GM23248 (cell line): ENCODE data around the gene KNOP1. TPM values are rescaled to one million over a fixed set of nuclear protein-coding genes. Genes with fewer than 3 reads are reported as not detected.

ENCODE experiments used
- DNase-seq: peaks from one replicate; pipeline ENCODE4 v3.0.0-alpha.2; 2015
- H2AFZ ChIP-seq: fragments of 200-600 bp; sonication (generic); 2 replicates; pipeline ENCODE4 v1.6.1; 2016; ENCODE audit warnings: antibody characterized with exemption
- H3F3A ChIP-seq: fragments of 200-600 bp; sonication (generic); 2 replicates; pipeline ENCODE4 v1.6.1; 2016; ENCODE audit warnings: mild to moderate bottlenecking, antibody characterized with exemption, mixed run types; ENCODE audit not compliant: insufficient read depth
- H3K27ac ChIP-seq: fragments of 200-600 bp; sonication (generic); 2 replicates; pipeline ENCODE4 v1.5.1; 2016; ENCODE audit warnings: mild to moderate bottlenecking
- H3K27me3 ChIP-seq: fragments of 200-600 bp; sonication (generic); replicated peaks from 2 replicates; pipeline ENCODE4 v1.6.1; 2016; ENCODE audit warnings: mild to moderate bottlenecking; ENCODE audit not compliant: insufficient read depth
- H3K36me3 ChIP-seq: fragments of 200-600 bp; sonication (generic); 2 replicates; pipeline ENCODE4 v1.6.1; 2016; ENCODE audit warnings: low read depth, mild to moderate bottlenecking
- H3K4me1 ChIP-seq: fragments of 200-600 bp; sonication (generic); 2 replicates; pipeline ENCODE4 v1.6.1; 2016; ENCODE audit warnings: mild to moderate bottlenecking; ENCODE audit not compliant: insufficient read depth
- H3K4me2 ChIP-seq: fragments of 200-600 bp; sonication (generic); one replicate; pipeline ENCODE4 v1.6.1; 2016; ENCODE audit warnings: mild to moderate bottlenecking; ENCODE audit not compliant: unreplicated experiment
- H3K4me3 ChIP-seq: fragments of 200-600 bp; sonication (generic); 2 replicates; pipeline ENCODE4 v1.5.1; 2016; ENCODE audit warnings: mild to moderate bottlenecking
- H3K79me2 ChIP-seq: fragments of 200-600 bp; sonication (generic); 2 replicates; pipeline ENCODE4 v1.6.1; 2016; ENCODE audit warnings: mild to moderate bottlenecking; ENCODE audit not compliant: insufficient read depth
- H3K9ac ChIP-seq: fragments of 200-600 bp; sonication (generic); 2 replicates; pipeline ENCODE4 v1.6.1; 2016; ENCODE audit warnings: mild to moderate bottlenecking
- H3K9me2 ChIP-seq: fragments of 200-600 bp; sonication (generic); 2 replicates; pipeline ENCODE4 v1.6.1; 2016; ENCODE audit warnings: mixed run types, mild to moderate bottlenecking, moderate library complexity; ENCODE audit not compliant: insufficient read depth
- H3K9me3 ChIP-seq: fragments of 200-600 bp; sonication (generic); one replicate; pipeline ENCODE4 v1.6.1; 2017; ENCODE audit warnings: low read depth
- H4K20me1 ChIP-seq: fragments of 200-600 bp; sonication (generic); 2 replicates; pipeline ENCODE4 v1.6.0; 2016; ENCODE audit not compliant: insufficient read depth
- EZH2 ChIP-seq: fragments of 200-600 bp; sonication (generic); IDR thresholded peaks from 2 replicates; pipeline ENCODE4 v1.6.1; 2018; ENCODE audit warnings: antibody characterized with exemption, mild to moderate bottlenecking; ENCODE audit not compliant: insufficient read depth, poor library complexity, severe bottlenecking
- EZH2phosphoT487 ChIP-seq: fragments of 200-600 bp; sonication (generic); IDR thresholded peaks from 2 replicates; pipeline ENCODE4 v1.6.1; 2018; ENCODE audit warnings: antibody characterized with exemption, moderate library complexity, mild to moderate bottlenecking, low read depth; ENCODE audit not compliant: insufficient read depth
- WGBS, 2 experiments: methylation state at CpG; one replicate each; pipeline ENCODE4 v1.1.6; 2015 to 2017; ENCODE audit warnings: low lambda C conversion rate in 2 of 2, low coverage in 1 of 2; ENCODE audit errors: missing lambda C conversion rate in 2 of 2; 5-methylcytosine and 5-hydroxymethylcytosine counted together
- in situ Hi-C: fragments of 300-500 bp; cut with MboI; formaldehyde crosslinking; loops from 2 replicates; pipeline ENCODE4 v1.15.0; 2020
- polyA plus RNA-seq: library from polyadenylated mRNA; unstranded; fragments of >200 nt; fragmentation: Nextera tagmentation; extraction: Ambion mirVana; gene quantifications from 2 replicates; pipeline ENCODE4 v1.2.1, GENCODE V29; 2016
- total RNA-seq: library from RNA; depleted of rRNA; stranded (reverse); fragments of >200 nt; shearing (Covaris generic); gene quantifications from 2 replicates; pipeline ENCODE4 v1.2.3, GENCODE V29; 2014; rRNA removed

The KNOP1 gene, protein sequence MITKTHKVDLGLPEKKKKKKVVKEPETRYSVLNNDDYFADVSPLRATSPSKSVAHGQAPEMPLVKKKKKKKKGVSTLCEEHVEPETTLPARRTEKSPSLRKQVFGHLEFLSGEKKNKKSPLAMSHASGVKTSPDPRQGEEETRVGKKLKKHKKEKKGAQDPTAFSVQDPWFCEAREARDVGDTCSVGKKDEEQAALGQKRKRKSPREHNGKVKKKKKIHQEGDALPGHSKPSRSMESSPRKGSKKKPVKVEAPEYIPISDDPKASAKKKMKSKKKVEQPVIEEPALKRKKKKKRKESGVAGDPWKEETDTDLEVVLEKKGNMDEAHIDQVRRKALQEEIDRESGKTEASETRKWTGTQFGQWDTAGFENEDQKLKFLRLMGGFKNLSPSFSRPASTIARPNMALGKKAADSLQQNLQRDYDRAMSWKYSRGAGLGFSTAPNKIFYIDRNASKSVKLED
- 8.0 and 11.8 TPM in 2 replicates for total RNA-seq
- polyA plus RNA-seq, result 14.1 and 15.6 TPM in 2 replicates

DNA sequence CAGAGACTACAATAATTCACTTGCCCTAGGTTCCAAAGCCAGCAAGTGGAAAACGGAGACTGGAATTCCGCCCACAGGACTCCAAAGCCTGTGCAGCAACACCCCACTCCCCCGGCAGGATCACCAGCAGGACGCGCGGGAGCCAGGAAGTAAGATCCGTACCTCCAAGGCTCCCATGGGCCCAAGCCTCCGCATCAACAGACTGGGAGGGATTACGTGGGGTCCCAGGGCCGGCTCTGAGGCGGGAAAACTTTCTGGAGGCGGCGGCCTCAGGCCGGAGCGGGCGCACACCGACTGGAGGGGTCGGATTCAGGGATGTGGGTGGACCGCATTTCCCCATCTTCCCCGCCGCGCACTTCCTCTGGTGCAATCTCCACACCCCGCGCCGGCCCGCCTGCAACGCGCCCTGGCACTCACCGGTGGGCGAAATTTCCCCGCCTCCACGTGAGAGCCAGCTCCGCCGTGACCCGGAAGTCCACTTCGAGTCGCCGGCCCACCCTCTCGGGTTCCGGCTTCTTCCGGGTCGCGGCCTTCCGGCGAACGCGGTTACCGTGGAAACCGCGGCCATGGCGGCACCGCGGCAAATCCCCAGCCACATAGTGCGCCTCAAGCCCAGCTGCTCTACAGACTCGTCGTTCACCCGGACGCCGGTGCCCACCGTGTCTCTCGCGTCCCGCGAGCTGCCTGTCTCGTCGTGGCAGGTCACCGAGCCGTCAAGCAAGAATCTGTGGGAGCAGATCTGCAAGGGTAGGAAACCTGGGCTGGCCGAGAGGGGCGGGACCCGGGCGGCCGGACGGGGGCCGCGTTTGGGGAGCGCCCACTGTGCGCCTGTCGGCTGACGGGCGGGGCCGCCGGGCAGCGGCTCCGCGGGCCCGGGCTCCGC is at the start of gene KNOP1, which contains the start of gene IQCK:
TSS of gene KNOP1 (minus strand) at position 487 of the 883 bp plus-strand sequence. CDS start 3,192 bp downstream, outside the sequence.
TSS of gene IQCK (plus strand) at position 531 of the 883 bp plus-strand sequence. CDS start at position 567, 36 bp downstream.
- DNase-seq, result peak; percentile 97
- peaks cover 64% of the 10 kb centered on the region for H3K79me2 ChIP-seq
- peak within 1 kb of the TSS; percentile 93 for H3K4me3 ChIP-seq
- H4K20me1 ChIP-seq, result no peaks in the 10 kb centered on the region
- no peaks in the 10 kb centered on the region for H3K9me3 ChIP-seq
- peaks cover 8% of the 10 kb centered on the region; the same call in 1 of the 2 replicates for H3F3A ChIP-seq
- H3K27me3 ChIP-seq, result no peaks in the 10 kb centered on the region
- no peak for TF ChIP-seq EZH2
- TF ChIP-seq EZH2phosphoT487, result no peak
- 1% methylated on average over 74 to 79 of the region's 88 CpGs for WGBS, 2 experiments
- H3K36me3 ChIP-seq, result peaks cover 4% of the 10 kb centered on the region; the same call in 1 of the 2 replicates
- H3K4me1 ChIP-seq, result peaks cover 13% of the 10 kb centered on the region; the same call in 1 of the 2 replicates
- no peaks in the 10 kb centered on the region for H3K9me2 ChIP-seq
- peak within 1 kb of the TSS; percentile 86 for H3K27ac ChIP-seq
- peak within 1 kb of the TSS; percentile 98 for H3K4me2 ChIP-seq
- in situ Hi-C loops, result loop anchor here (10.0 kb wide), 1 partner anchor 167 kb away; the partner anchor contains the start of gene GPRC5B
- peak within 1 kb of the TSS; percentile 100 for H2AFZ ChIP-seq
- peak within 1 kb of the TSS; percentile 95 for H3K9ac ChIP-seq

DNA sequence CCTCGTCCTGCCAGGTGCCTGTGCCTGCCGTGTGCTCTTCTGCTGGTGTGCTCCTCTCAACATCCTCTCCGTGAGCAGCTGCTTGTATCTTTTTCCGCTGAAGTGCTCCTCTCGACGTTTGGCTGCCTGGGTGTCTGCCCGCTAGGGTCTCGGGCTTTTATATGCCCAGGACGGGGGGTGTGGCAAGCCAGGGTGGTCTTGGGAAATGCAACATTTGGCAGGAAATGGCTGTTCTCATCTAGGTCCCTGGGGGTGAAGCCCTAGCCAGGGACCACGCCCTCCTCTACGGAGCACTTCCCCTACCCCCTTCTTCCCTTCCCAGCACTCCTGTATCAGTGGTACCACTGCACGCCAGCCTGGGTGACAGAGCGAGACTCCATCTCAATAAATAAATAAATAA is 49.5 kb upstream of the KNOP1 start:
- no peaks in the 10 kb centered on the region for H3K9me2 ChIP-seq
- no peak overlapping the region for H3K9ac ChIP-seq
- no peak overlapping the region for H3K27ac ChIP-seq
- in situ Hi-C loops, result no loop called here
- no peak overlapping the region for H3K4me2 ChIP-seq
- no peaks in the 10 kb centered on the region for H3F3A ChIP-seq
- no peak overlapping the region for H3K4me3 ChIP-seq
- WGBS, 2 experiments, result 96 to 97% methylated on average over 13 of the region's 13 CpGs
- H3K36me3 ChIP-seq, result no peaks in the 10 kb centered on the region
- no peaks in the 10 kb centered on the region for H3K27me3 ChIP-seq
- H3K4me1 ChIP-seq, result no peaks in the 10 kb centered on the region
- no peak for TF ChIP-seq EZH2phosphoT487
- no peak for TF ChIP-seq EZH2
- H2AFZ ChIP-seq, result no peak overlapping the region
- no peaks in the 10 kb centered on the region for H3K9me3 ChIP-seq
- H4K20me1 ChIP-seq, result no peaks in the 10 kb centered on the region
- DNase-seq, result no peak
- no peaks in the 10 kb centered on the region for H3K79me2 ChIP-seq

DNA sequence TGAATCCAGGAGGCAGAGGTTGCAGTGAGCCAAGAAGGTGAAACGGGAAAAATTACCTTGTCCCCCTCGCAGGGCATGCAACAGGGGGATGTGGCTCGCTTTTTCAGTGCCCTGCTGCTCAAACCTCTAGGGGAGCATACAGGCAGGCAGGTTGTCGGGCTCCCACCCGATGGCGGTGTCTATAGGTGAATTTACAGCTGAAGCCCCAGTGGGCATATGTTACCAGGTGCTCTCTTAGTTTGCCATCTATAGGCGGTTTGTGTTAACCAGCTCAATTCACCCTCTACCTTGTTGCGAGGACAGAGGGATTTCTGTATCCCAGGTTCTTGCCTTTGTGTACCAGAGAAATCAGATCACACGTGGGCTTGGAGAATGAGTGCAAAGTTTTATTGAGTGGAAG is 49.0 kb upstream of the KNOP1 start:
- Histone ChIP-seq H3K9me3 (no peaks in the 10 kb centered on the region), H3K9ac (no peak overlapping the region), H3K27ac (no peak overlapping the region), H3K9me2 (no peaks in the 10 kb centered on the region), H3K4me1 (no peaks in the 10 kb centered on the region), H4K20me1 (no peaks in the 10 kb centered on the region), H3K36me3 (no peaks in the 10 kb centered on the region), H3K79me2 (no peaks in the 10 kb centered on the region), H3F3A (no peaks in the 10 kb centered on the region), H3K4me2 (no peak overlapping the region), H3K27me3 (no peaks in the 10 kb centered on the region), H3K4me3 (no peak overlapping the region), H2AFZ (no peak overlapping the region)
- TF ChIP-seq EZH2 (no peak), EZH2phosphoT487 (no peak)
- in situ Hi-C loops, result no loop called here
- no peak for DNase-seq
- WGBS, 2 experiments, result 92 to 94% methylated on average over 9 of the region's 9 CpGs

DNA sequence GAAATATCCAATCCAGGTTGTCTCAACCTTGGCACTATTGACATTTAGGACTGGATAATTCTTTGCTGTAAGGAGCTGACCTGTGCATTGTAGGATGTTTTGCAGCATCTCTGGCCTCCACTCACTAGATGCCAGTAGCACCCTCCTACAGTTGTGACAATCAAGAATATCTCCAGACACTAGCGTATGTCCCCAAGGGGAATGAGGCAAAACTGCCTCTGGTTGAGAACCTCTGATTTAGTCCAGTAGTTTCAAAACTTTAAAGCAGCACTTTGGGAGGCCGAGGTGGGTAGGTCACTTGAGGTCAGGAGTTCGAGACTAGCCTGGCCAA is 48.5 kb upstream of the KNOP1 start:
- Histone ChIP-seq H3K27ac (no peak overlapping the region), H3K4me1 (no peaks in the 10 kb centered on the region), H2AFZ (no peak overlapping the region), H3F3A (no peaks in the 10 kb centered on the region), H3K9ac (no peak overlapping the region), H3K27me3 (no peaks in the 10 kb centered on the region), H3K79me2 (no peaks in the 10 kb centered on the region), H4K20me1 (no peaks in the 10 kb centered on the region), H3K36me3 (no peaks in the 10 kb centered on the region), H3K4me3 (no peak overlapping the region), H3K9me3 (no peaks in the 10 kb centered on the region), H3K4me2 (no peak overlapping the region), H3K9me2 (no peaks in the 10 kb centered on the region)
- in situ Hi-C loops, result no loop called here
- DNase-seq, result no peak
- WGBS, 2 experiments, result 97 to 99% methylated on average over 3 of the region's 3 CpGs
- TF ChIP-seq EZH2phosphoT487 (no peak), EZH2 (no peak)
